Stimulated activated CD8-positive, alpha-beta memory T cell treated with anti-CD3 and anti-CD28 coated beads, Interleukin-4, amount 100 ng/mL, for 4 hours (primary cell): ENCODE data around the gene RAB11B.
"Not testable (repeated sequence)": the region's sequence is repeated elsewhere in the genome, so short reads cannot be mapped to it uniquely, and the experiment has no call there.

Experiments
- DNase-seq, 2 donors: peaks; one replicate each; pipeline ENCODE4 v3.0.0-alpha.2; 2020; ENCODE audit warnings: low read depth in 2 of 2, low spot score in 1 of 2

The RAB11B gene

GRCh38 chr19:8389891-8390616 is at the start of gene RAB11B:
TSS of gene RAB11B (plus strand) at chr19:8390360. CDS start at chr19:8390417, 57 bp downstream.
- peak; percentile 95 to 97 for DNase-seq

- DNase-seq, result not testable (repeated sequence)
These were observed 48.7 kb upstream of the RAB11B start for GRCh38 chr19:8341504-8341903.

- DNase-seq, result no peak
These were observed 47.9 kb upstream of the RAB11B start for GRCh38 chr19:8342316-8342683.

- peak; percentile 71 to 86 for DNase-seq
These were observed 47.3 kb upstream of the RAB11B start, which contains the start of gene KANK3 for GRCh38 chr19:8342684-8343482. TSS of gene KANK3 (minus strand) at chr19:8343262. CDS start at chr19:8337828, 5,434 bp downstream.

GRCh38 chr19:8343483-8343844 is 46.7 kb upstream of the RAB11B start:
- no peak for DNase-seq

- not testable (repeated sequence) for DNase-seq
These were observed 40.4 kb upstream of the RAB11B start for GRCh38 chr19:8349629-8350372.

- no peak for DNase-seq
These were observed 37.9 kb upstream of the RAB11B start for GRCh38 chr19:8352134-8352827.

- DNase-seq, result not testable (repeated sequence)
These were observed 37.3 kb upstream of the RAB11B start for GRCh38 chr19:8352845-8353244.

- DNase-seq, result no peak
These were observed 34.3 kb upstream of the RAB11B start for GRCh38 chr19:8355631-8356402.

GRCh38 chr19:8357007-8357521 is 33.1 kb upstream of the RAB11B start:
- DNase-seq, result no peak

- DNase-seq, result no peak
These were observed 31.2 kb upstream of the RAB11B start for GRCh38 chr19:8358948-8359347.

GRCh38 chr19:8360196-8360595 is 30.0 kb upstream of the RAB11B start:
- DNase-seq, result no peak

GRCh38 chr19:8361921-8362793 is 28.0 kb upstream of the RAB11B start:
- DNase-seq, result no peak

- peak; percentile 16 to 60 for DNase-seq
These were observed 26.1 kb upstream of the RAB11B start, which contains the start of gene ANGPTL4 for GRCh38 chr19:8363803-8364771. TSS of gene ANGPTL4 (plus strand) at chr19:8364155. CDS start at chr19:8364322, 167 bp downstream.

- DNase-seq, result no peak
These were observed 24.0 kb upstream of the RAB11B start for GRCh38 chr19:8366121-8366581.

- no peak for DNase-seq
These were observed 23.2 kb upstream of the RAB11B start for GRCh38 chr19:8366961-8367326.

- DNase-seq, result no peak
These were observed 22.7 kb upstream of the RAB11B start for GRCh38 chr19:8367327-8368001.
